KOPT-K1 (cell line): Measurements from ENCODE around the gene FBXW10.
"Not testable (repeated sequence)": the region's sequence is repeated elsewhere in the genome, so short reads cannot be mapped to it uniquely, and the experiment has no call there.

Experiments used
- H3K27ac ChIP-seq: fragments of 200-600 bp; sonication (generic); 2 replicates; pipeline ENCODE4 v1.5.1; 2016; ENCODE audit warnings: antibody characterized with exemption, mild to moderate bottlenecking, low read depth, low read length; ENCODE audit not compliant: poor library complexity, severe bottlenecking
- H3K36me3 ChIP-seq: fragments of 200-600 bp; sonication (generic); 2 replicates; pipeline ENCODE4 v1.5.1; 2017; ENCODE audit warnings: antibody characterized with exemption, mild to moderate bottlenecking, low read length, moderate library complexity; ENCODE audit not compliant: insufficient read depth
- H3K9me3 ChIP-seq: fragments of 200-600 bp; sonication (generic); 2 replicates; pipeline ENCODE4 v1.5.1; 2017; ENCODE audit warnings: antibody characterized with exemption, low read length, mild to moderate bottlenecking; ENCODE audit not compliant: insufficient read depth, poor library complexity, severe bottlenecking

FBXW10 gene, protein sequence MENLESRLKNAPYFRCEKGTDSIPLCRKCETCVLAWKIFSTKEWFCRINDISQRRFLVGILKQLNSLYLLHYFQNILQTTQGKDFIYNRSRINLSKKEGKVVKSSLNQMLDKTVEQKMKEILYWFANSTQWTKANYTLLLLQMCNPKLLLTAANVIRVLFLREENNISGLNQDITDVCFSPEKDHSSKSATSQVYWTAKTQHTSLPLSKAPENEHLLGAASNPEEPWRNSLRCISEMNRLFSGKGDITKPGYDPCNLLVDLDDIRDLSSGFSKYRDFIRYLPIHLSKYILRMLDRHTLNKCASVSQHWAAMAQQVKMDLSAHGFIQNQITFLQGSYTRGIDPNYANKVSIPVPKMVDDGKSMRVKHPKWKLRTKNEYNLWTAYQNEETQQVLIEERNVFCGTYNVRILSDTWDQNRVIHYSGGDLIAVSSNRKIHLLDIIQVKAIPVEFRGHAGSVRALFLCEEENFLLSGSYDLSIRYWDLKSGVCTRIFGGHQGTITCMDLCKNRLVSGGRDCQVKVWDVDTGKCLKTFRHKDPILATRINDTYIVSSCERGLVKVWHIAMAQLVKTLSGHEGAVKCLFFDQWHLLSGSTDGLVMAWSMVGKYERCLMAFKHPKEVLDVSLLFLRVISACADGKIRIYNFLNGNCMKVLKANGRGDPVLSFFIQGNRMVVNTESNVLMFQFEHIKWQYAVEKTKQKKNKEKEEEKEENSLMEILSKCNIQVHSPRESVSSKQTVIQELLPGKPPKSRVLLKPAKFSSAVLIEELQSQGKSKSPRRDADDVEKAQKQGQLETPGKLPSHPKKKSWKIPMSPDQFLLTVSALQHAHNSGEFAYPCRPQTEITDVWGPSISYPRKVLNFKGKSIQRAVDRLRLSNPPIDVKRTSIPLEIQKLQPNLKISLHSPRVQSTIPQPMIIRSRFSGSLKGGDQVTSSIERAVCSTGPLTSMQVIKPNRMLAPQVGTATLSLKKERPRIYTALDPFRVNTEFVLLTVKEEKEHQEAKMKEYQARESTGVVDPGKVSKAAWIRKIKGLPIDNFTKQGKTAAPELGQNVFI

GRCh38 chr17:18743699-18744421, at the start of gene FBXW10:
TSS of gene FBXW10 (plus strand) at chr17:18744054. CDS start at chr17:18744245, 191 bp downstream.
- not testable (repeated sequence) for H3K27ac ChIP-seq, H3K36me3 ChIP-seq, H3K9me3 ChIP-seq

- not testable (repeated sequence) for H3K27ac ChIP-seq, H3K9me3 ChIP-seq, H3K36me3 ChIP-seq
These were observed 48.7 kb upstream of the FBXW10 start for GRCh38 chr17:18695143-18695542.

- H3K36me3 ChIP-seq, H3K27ac ChIP-seq, H3K9me3 ChIP-seq: not testable (repeated sequence)
These were observed 45.3 kb upstream of the FBXW10 start for GRCh38 chr17:18698473-18699103.

- not testable (repeated sequence) for H3K27ac ChIP-seq, H3K36me3 ChIP-seq, H3K9me3 ChIP-seq
These were observed 37.9 kb upstream of the FBXW10 start for GRCh38 chr17:18705955-18706354.

GRCh38 chr17:18708215-18708614, 35.6 kb upstream of the FBXW10 start:
- H3K27ac ChIP-seq, H3K36me3 ChIP-seq, H3K9me3 ChIP-seq: not testable (repeated sequence)

- H3K27ac ChIP-seq, H3K9me3 ChIP-seq, H3K36me3 ChIP-seq: not testable (repeated sequence)
These were observed 31.4 kb upstream of the FBXW10 start for GRCh38 chr17:18712354-18712999.

GRCh38 chr17:18718643-18719427, 25.0 kb upstream of the FBXW10 start:
- not testable (repeated sequence) for H3K36me3 ChIP-seq, H3K9me3 ChIP-seq, H3K27ac ChIP-seq

- H3K36me3 ChIP-seq, H3K27ac ChIP-seq, H3K9me3 ChIP-seq: not testable (repeated sequence)
These were observed 24.3 kb upstream of the FBXW10 start for GRCh38 chr17:18719428-18720110.

DNA sequence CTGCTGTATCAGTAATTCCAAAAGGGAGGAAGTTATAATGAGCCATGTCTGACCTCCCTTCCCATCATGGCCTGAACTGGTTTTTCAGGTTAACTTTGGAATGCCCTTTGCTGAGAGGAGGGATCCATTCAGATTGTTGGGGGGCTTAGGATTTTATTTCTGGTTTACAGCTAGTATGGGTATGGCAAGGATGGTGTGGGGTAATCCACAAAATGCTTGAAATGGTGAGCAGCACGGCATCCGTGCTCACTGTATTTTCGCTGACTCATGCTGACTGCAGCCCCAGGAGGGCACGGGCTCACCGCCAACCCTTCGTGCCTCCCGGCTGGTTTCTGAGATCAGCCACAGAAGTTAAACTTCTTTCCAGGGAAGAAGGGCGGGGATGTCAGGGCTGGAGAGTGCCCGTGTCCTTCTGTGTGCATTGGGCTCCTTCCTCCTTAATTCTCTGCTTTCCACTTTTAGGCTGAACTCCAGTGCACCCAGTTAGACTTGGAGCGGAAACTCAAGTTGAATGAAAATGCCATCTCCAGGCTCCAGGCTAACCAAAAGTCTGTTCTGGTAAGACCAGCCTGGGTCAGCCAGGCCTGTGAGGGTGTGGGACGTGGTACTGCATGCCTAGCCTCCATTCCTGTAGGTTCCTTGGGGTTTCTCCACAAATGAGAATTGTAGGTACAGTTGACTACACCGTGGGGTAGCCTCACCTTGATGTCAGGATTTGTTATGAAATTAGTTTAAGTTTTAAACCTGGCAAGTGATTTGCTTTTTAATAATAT, 21.9 kb upstream of the FBXW10 start:
- H3K9me3 ChIP-seq, H3K36me3 ChIP-seq, H3K27ac ChIP-seq: not testable (repeated sequence)

DNA sequence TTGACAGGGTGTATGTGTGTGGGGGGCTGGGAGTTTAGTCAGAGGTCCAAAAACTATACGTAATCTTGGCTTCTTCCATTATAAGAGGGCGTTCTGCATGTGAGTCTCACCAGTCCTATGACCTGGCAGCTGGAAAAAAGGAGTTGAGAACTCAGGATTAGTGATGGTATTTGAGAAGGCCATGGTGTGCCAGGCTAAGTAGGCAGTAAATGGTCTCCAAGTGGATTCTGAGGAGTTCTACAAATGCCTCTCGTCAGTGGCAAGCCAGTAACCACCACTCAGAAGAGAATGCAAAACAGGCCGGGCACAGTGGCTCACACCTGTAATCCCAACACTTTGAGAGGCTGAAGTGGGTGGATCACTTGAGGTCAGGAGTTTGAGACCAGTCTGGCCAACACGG, 21.2 kb upstream of the FBXW10 start:
- H3K9me3 ChIP-seq, H3K27ac ChIP-seq, H3K36me3 ChIP-seq: not testable (repeated sequence)

- H3K27ac ChIP-seq: not testable (repeated sequence)
These were observed 20.3 kb upstream of the FBXW10 start for GRCh38 chr17:18723509-18723908.

GRCh38 chr17:18732438-18732837, 11.4 kb upstream of the FBXW10 start:
- H3K9me3 ChIP-seq, H3K27ac ChIP-seq, H3K36me3 ChIP-seq: not testable (repeated sequence)

More at GRCh38 chr17:18723509-18723908, 20.3 kb upstream of the FBXW10 start:
- not testable (repeated sequence) for H3K36me3 ChIP-seq, H3K9me3 ChIP-seq

DNA sequence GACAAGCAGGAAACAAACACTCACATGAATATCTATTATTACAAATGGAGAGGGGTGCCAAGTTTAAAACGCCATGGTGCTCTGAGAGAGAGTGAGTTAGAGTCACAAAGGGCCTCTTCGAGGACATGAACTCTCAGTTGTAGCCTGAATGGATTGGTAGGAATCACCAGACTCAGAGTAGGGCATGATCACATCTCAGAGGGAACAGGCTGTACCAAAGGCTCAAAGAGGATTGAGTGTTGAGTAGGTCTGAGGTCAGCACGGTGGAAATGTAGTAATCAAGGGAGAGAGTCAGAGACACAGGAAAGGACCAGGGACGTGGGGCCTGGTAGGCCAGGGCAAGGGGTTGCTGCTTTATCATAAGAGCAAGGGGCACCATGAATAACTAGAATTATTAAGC, 10.5 kb upstream of the FBXW10 start:
- H3K9me3 ChIP-seq, H3K27ac ChIP-seq, H3K36me3 ChIP-seq: not testable (repeated sequence)
